PC-9 (cell line): ENCODE results near the gene BCCIP. TPM values are rescaled to one million over a fixed set of nuclear protein-coding genes. Genes with fewer than 3 reads are reported as not detected.

Experiments
- BruUV-seq: library from RNA; stranded (reverse); fragments of 400-500 nt; replicated peaks from 2 replicates; lab custom pipeline; 2021; lab: Mats Ljungman, UMichigan
- CTCF ChIA-PET: fragments of 300-600 bp; sonication (Branson Sonifier 250); formaldehyde crosslinking; loops from one replicate; lab custom pipeline; 2022; ENCODE audit warnings: antibody characterized with exemption; lab: Charles Lee
- POLR2A ChIA-PET: fragments of 300-600 bp; sonication (Branson Sonifier 250); formaldehyde crosslinking; loops from one replicate; lab custom pipeline; 2022; ENCODE audit warnings: antibody characterized with exemption; ENCODE audit not compliant: unreplicated experiment; lab: Charles Lee
- DNase-seq, 2 experiments: peaks; one replicate each; pipeline versions ENCODE4 v3.0.0 to v3.0.0-alpha.2; 2015 to 2022; ENCODE audit warnings: mixed read lengths in 1 of 2
- H2AFZ ChIP-seq: fragments of 200-600 bp; sonication (generic); 2 replicates; pipeline ENCODE4 v1.8.1; 2017; ENCODE audit warnings: antibody characterized with exemption
- H3F3A ChIP-seq: fragments of 200-600 bp; sonication (generic); 2 replicates; pipeline ENCODE4 v1.8.1; 2017; ENCODE audit warnings: antibody characterized with exemption, mild to moderate bottlenecking, low read depth; ENCODE audit not compliant: insufficient read depth
- H3K27ac ChIP-seq: fragments of 200-600 bp; sonication (generic); 2 replicates; pipeline ENCODE4 v1.6.1; 2016; ENCODE audit warnings: mixed run types
- H3K27me3 ChIP-seq: fragments of 200-600 bp; sonication (generic); 2 replicates; pipeline ENCODE4 v1.6.1; 2016; ENCODE audit warnings: low read depth, mixed run types; ENCODE audit not compliant: insufficient read depth
- H3K36me3 ChIP-seq: fragments of 200-600 bp; sonication (generic); 2 replicates; pipeline ENCODE4 v1.6.1; 2016; ENCODE audit warnings: low read depth, mixed run types
- H3K4me1 ChIP-seq: fragments of 200-600 bp; sonication (generic); replicated peaks from 2 replicates; pipeline ENCODE4 v1.6.1; 2016; ENCODE audit warnings: mixed run types; ENCODE audit not compliant: insufficient read depth
- H3K4me2 ChIP-seq: fragments of 200-600 bp; sonication (generic); 2 replicates; pipeline ENCODE4 v1.6.1; 2017; ENCODE audit warnings: mixed run types
- H3K4me3 ChIP-seq: fragments of 200-600 bp; sonication (generic); 2 replicates; pipeline ENCODE4 v1.6.1; 2016; ENCODE audit warnings: mixed run types
- H3K79me2 ChIP-seq: fragments of 200-600 bp; sonication (generic); 2 replicates; pipeline ENCODE4 v1.6.1; 2017; ENCODE audit warnings: low read depth, mixed run types
- H3K9me2 ChIP-seq: fragments of 200-600 bp; sonication (generic); 2 replicates; pipeline ENCODE4 v1.8.1; 2017; ENCODE audit warnings: mild to moderate bottlenecking; ENCODE audit not compliant: insufficient read depth
- H3K9me3 ChIP-seq: fragments of 200-600 bp; sonication (generic); 2 replicates; pipeline ENCODE4 v1.8.1; 2016; ENCODE audit warnings: low read depth; ENCODE audit not compliant: insufficient read depth
- H4K20me1 ChIP-seq: fragments of 200-600 bp; sonication (generic); 2 replicates; pipeline ENCODE4 v1.8.1; 2017; ENCODE audit not compliant: insufficient read depth
- CTCF ChIP-seq: fragments of 200-600 bp; sonication (generic); conservative IDR thresholded peaks from 2 replicates; pipeline ENCODE4 v1.6.1; 2017; ENCODE audit warnings: mixed run types, antibody characterized with exemption, mild to moderate bottlenecking, moderate library complexity
- EZH2 ChIP-seq: fragments of 200-600 bp; sonication (generic); IDR thresholded peaks from 2 replicates; pipeline ENCODE4 v1.8.0; 2017; ENCODE audit warnings: antibody characterized with exemption, low read depth
- intact Hi-C: fragments of 100-400 bp; cut with micrococcal nuclease; formaldehyde crosslinking; loops from one replicate; pipeline ENCODE4 v1.10.0; 2022; ENCODE audit not compliant: unreplicated experiment
- total RNA-seq: library from RNA; stranded (reverse); gene quantifications from 2 replicates; pipeline ENCODE4 v1.2.3, GENCODE V29; 2021

Gene BCCIP
- total RNA-seq, 1 experiment from 2014 or later = 46.0 TPM

GRCh38 chr10:125808047-125808446 lies 15.3 kb upstream of the BCCIP start:
- no peaks in the 10 kb centered on the region for H3F3A ChIP-seq
- no TSS peak for BruUV-seq
- no peaks in the 10 kb centered on the region for H3K4me1 ChIP-seq
- no peaks in the 10 kb centered on the region for H3K9me2 ChIP-seq
- intact Hi-C loops = no loop called here
- H3K79me2 ChIP-seq = no peaks in the 10 kb centered on the region
- H3K27me3 ChIP-seq = no peaks in the 10 kb centered on the region
- no peak overlapping the region for H3K27ac ChIP-seq
- H2AFZ ChIP-seq = no peak overlapping the region
- H4K20me1 ChIP-seq = no peaks in the 10 kb centered on the region
- ChIA-PET CTCF (no interaction called here), POLR2A (interaction anchor here (0.7 kb wide), 1 partner anchor 560 kb away, joined by 3 read pairs; no protein-coding TSS in a partner anchor)
- TF ChIP-seq EZH2 (no peak), CTCF (no peak)
- H3K36me3 ChIP-seq = peaks cover 8% of the 10 kb centered on the region; the same call in 1 of the 2 replicates
- H3K4me3 ChIP-seq = no peak overlapping the region
- H3K4me2 ChIP-seq = no peak overlapping the region
- DNase-seq = no peak
- no peaks in the 10 kb centered on the region for H3K9me3 ChIP-seq

GRCh38 chr10:125811251-125811650 lies 12.1 kb upstream of the BCCIP start:
- POLR2A ChIA-PET = no interaction called here
- CTCF ChIA-PET = no interaction called here
- H3K27me3 ChIP-seq = no peaks in the 10 kb centered on the region
- no peak for TF ChIP-seq EZH2
- no peak for TF ChIP-seq CTCF
- no peaks in the 10 kb centered on the region for H3K79me2 ChIP-seq
- H3K27ac ChIP-seq = no peak overlapping the region
- no peaks in the 10 kb centered on the region for H3K9me3 ChIP-seq
- no peak overlapping the region for H2AFZ ChIP-seq
- BruUV-seq = no TSS peak
- no peaks in the 10 kb centered on the region for H3K4me1 ChIP-seq
- H3F3A ChIP-seq = no peaks in the 10 kb centered on the region
- H4K20me1 ChIP-seq = no peaks in the 10 kb centered on the region
- intact Hi-C loops = no loop called here
- no peak overlapping the region for H3K4me2 ChIP-seq
- no peak overlapping the region for H3K4me3 ChIP-seq
- H3K36me3 ChIP-seq = peaks cover 8% of the 10 kb centered on the region; the same call in 1 of the 2 replicates
- DNase-seq = no peak
- no peaks in the 10 kb centered on the region for H3K9me2 ChIP-seq

- POLR2A ChIA-PET = no interaction called here
- Histone ChIP-seq H3K4me3 (no peak overlapping the region), H3K27ac (no peak overlapping the region), H3K36me3 (peaks cover 8% of the 10 kb centered on the region; the same call in 1 of the 2 replicates), H3K9me3 (no peaks in the 10 kb centered on the region), H3K9me2 (no peaks in the 10 kb centered on the region), H3F3A (no peaks in the 10 kb centered on the region), H3K4me2 (no peak overlapping the region), H4K20me1 (no peaks in the 10 kb centered on the region), H3K4me1 (no peaks in the 10 kb centered on the region), H2AFZ (no peak overlapping the region), H3K79me2 (no peaks in the 10 kb centered on the region), H3K27me3 (no peaks in the 10 kb centered on the region)
- no peak for TF ChIP-seq CTCF
- no peak for TF ChIP-seq EZH2
- intact Hi-C loops = no loop called here
- BruUV-seq = no TSS peak
- CTCF ChIA-PET = no interaction called here
- no peak for DNase-seq
These were observed 11.1 kb upstream of the BCCIP start for GRCh38 chr10:125812128-125812750.
